ENCODE data around the gene F9.

F9 gene

DNA sequence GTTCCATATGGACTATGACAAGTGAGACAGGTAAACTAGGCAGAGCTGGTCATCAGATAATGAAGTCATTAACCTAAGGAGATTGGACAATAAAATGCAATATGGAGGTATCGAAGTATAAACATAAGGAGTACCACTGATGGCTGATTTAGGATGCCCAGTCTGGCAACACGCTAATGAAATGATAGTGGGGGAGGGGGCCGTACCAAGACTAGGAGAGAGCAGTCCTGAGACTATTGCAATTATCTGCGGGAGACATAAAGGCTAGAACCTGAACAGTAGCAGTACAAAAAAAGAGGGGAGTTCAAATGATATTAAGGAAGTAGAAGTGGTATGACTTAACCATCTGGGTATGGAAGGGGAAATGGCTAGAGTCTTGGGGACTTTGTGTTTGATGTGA is 2.3 kb downstream of the F9 start:
- no peak overlapping the region for H3K4me3 ChIP-seq (ENCODE audit: low read depth, low read length)
- TF ChIP-seq, protein P1, sequence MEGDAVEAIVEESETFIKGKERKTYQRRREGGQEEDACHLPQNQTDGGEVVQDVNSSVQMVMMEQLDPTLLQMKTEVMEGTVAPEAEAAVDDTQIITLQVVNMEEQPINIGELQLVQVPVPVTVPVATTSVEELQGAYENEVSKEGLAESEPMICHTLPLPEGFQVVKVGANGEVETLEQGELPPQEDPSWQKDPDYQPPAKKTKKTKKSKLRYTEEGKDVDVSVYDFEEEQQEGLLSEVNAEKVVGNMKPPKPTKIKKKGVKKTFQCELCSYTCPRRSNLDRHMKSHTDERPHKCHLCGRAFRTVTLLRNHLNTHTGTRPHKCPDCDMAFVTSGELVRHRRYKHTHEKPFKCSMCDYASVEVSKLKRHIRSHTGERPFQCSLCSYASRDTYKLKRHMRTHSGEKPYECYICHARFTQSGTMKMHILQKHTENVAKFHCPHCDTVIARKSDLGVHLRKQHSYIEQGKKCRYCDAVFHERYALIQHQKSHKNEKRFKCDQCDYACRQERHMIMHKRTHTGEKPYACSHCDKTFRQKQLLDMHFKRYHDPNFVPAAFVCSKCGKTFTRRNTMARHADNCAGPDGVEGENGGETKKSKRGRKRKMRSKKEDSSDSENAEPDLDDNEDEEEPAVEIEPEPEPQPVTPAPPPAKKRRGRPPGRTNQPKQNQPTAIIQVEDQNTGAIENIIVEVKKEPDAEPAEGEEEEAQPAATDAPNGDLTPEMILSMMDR (IDR thresholded peaks at IDR 0.05; ENCODE audit: low read depth, low read length, missing control alignments) = no peak
- DNase-seq (ENCODE audit: low read depth) = no peak

DNA sequence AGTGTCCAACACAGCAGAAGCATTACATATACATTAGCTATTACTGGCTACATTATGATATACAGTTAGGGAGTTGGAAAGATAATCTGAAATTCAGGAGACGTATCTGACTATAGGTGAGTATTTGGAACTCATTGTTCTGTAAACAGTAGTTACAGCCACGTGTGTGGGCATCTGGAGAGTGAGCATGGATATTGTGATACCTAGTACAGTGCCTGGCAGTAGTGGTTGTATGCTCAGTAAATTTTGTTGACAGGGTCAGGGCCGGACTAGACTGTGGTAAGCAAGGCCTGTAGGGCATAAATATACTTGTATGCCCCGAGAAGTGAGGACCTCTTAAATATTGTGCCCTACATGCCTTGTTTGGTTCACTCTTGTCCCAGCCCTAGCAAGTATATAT is 2.9 kb downstream of the F9 start:
- DNase-seq (ENCODE audit: low read depth) = no peak
- no peak overlapping the region for H3K4me3 ChIP-seq (ENCODE audit: low read depth, low read length)
- TF ChIP-seq, protein P1 (IDR thresholded peaks at IDR 0.05; ENCODE audit: low read depth, low read length, missing control alignments) = no peak

DNA sequence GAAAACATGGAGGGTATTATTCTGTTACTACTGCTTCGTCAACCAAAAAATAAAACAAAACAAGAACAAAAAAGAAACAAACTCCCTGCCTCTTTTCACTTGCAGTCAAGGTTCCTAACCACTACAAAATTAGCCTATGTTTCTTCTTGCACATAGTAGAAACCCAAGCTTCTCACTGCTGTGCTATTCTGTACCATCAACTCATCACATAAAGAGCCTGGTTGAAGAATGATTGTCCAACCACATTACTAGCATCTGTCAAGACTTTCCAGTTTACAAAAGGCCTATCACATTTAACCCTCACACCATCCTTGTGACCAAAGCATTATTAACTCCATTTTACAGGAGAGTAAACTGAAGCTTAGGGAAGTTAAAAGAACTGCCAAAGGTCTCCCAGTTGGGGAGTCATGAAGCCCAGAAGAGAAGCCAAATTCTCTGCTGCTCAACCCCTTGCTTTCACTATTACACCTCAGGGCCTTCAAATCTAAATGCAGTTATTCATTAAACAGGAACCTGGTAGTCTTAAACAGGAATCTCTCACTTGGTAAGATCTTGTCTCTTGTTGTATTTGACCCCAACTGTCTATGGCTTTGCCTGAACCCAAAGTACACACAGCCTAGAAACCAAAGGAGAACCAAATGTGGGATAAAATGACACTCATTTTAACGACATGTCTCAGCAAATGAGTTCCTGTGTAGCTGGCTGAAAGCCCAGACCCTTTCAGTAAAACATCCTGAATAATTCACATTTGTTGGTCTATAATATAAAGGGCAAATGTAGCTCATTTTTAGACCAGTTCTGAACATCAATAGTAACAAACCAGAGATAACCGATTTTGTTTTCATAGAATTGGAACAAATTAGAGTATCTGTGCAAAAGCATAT is 8.6 kb downstream of the F9 start:
- no peak overlapping the region for H3K4me3 ChIP-seq (ENCODE audit: low read depth, low read length)
- TF ChIP-seq, protein P1 (IDR thresholded peaks at IDR 0.05; ENCODE audit: low read depth, low read length, missing control alignments) = no peak
- DNase-seq (ENCODE audit: low read depth) = no peak

DNA sequence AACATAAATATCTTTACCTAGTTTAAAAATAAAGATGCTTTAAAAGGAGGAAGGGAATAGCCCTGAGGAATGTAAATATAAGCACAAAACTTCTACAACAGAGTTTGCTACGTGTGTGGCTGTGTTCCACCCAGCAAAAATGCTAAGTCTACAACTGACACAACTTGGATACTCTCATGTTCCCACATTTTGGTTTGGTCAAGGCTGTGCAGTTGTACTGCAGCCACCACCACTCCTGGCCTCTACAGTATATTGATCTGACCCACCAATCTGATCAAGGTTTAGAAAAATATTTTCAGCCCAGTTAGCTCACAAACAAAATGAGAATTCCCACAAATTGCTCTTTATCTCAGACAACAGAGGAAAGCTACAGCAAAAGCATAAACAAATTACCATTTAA is 12.1 kb downstream of the F9 start:
- DNase-seq (ENCODE audit: low read depth) = no peak
- TF ChIP-seq, protein P1 (IDR thresholded peaks at IDR 0.05; ENCODE audit: low read depth, low read length, missing control alignments) = no peak
- H3K4me3 ChIP-seq (ENCODE audit: low read depth, low read length) = no peak overlapping the region

DNA sequence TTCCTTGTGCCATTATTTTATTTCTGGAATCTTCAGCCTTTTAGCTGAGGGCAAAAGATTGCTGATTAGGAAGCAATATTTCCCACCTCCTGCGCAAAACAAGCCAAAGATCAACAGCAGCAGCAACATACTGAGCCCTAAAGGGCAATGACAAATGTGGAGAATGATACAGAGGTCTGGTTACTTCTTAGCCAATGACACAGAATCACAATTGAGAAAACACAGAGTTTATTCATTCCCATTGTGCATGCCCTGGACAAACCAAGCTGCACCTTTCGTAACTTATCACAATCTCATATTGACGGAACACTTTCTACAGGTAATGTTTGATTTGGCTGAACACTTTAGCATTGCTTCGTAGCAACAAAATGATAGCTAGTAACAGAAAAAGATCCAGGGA is 13.4 kb downstream of the F9 start:
- DNase-seq (ENCODE audit: low read depth) = no peak
- no peak overlapping the region for H3K4me3 ChIP-seq (ENCODE audit: low read depth, low read length)
- TF ChIP-seq, protein P1 (IDR thresholded peaks at IDR 0.05; ENCODE audit: low read depth, low read length, missing control alignments) = no peak

DNA sequence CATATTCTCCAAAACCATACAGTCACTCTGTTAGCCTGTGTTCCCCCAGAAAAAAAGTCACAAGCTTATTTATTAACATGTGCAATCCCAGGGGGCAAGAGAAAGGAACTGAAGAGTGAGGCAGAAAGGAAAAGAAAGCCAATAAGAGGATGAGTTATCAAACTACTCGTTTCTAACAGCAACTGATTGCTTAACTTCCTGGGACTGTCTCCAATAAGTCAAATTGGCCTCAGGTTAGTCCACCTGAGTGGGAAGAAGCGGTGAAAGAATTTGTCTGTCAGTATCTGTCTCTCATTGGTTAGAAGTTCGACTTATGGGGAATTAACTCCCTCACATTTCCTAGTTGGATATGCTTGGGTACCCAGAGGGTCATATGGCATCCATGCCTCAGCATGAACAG is 14.1 kb downstream of the F9 start:
- DNase-seq (ENCODE audit: low read depth) = no peak
- no peak overlapping the region for H3K4me3 ChIP-seq (ENCODE audit: low read depth, low read length)

More for the DNA sequence above, 14.1 kb downstream of the F9 start:
- TF ChIP-seq, protein P1 (IDR thresholded peaks at IDR 0.05; ENCODE audit: low read depth, low read length, missing control alignments) = no peak
